HG03039 (cell line): Measurements from ENCODE around the gene RAD50.

ENCODE experiments used
- ATAC-seq: cut with Tn5 transposase; IDR thresholded peaks from one replicate; pipeline ENCODE4 v1.9.1; 2021; ENCODE audit warnings: mild to moderate bottlenecking, moderate library complexity; ENCODE audit not compliant: unreplicated experiment

RAD50 gene

GRCh38 chr5:132673488-132673887 lies 116.7 kb downstream of the RAD50 start:
- no peak for ATAC-seq

GRCh38 chr5:132673939-132674630 lies 117.3 kb downstream of the RAD50 start, which contains the start of gene IL4:
Gene IL4 (plus strand): TSS chr5:132673989. CDS start chr5:132674051, 62 bp downstream.
- no peak for ATAC-seq

- peak; percentile 78 for ATAC-seq
These were observed 118.1 kb downstream of the RAD50 start for GRCh38 chr5:132674671-132675506.

- ATAC-seq, result no peak
These were observed 119.3 kb downstream of the RAD50 start for GRCh38 chr5:132675936-132676689.

GRCh38 chr5:132677191-132677590 lies 120.4 kb downstream of the RAD50 start:
- no peak for ATAC-seq

- no peak for ATAC-seq
These were observed 121.1 kb downstream of the RAD50 start for GRCh38 chr5:132677682-132678400.

- ATAC-seq, result no peak
These were observed 122.0 kb downstream of the RAD50 start for GRCh38 chr5:132678735-132679134.

GRCh38 chr5:132679166-132679565 lies 122.4 kb downstream of the RAD50 start:
- no peak for ATAC-seq

- ATAC-seq, result no peak
These were observed 123.1 kb downstream of the RAD50 start for GRCh38 chr5:132679717-132680380.

GRCh38 chr5:132680780-132681475 lies 124.2 kb downstream of the RAD50 start:
- no peak for ATAC-seq

- no peak for ATAC-seq
These were observed 124.7 kb downstream of the RAD50 start for GRCh38 chr5:132681476-132681831.

- ATAC-seq, result no peak
These were observed 125.2 kb downstream of the RAD50 start for GRCh38 chr5:132681983-132682382.

- ATAC-seq, result no peak
These were observed 127.7 kb downstream of the RAD50 start for GRCh38 chr5:132684491-132684890.

GRCh38 chr5:132684922-132685720 lies 128.3 kb downstream of the RAD50 start:
- ATAC-seq, result no peak

- ATAC-seq, result no peak
These were observed 129.4 kb downstream of the RAD50 start for GRCh38 chr5:132686193-132686592.

- no peak for ATAC-seq
These were observed 131.2 kb downstream of the RAD50 start for GRCh38 chr5:132687995-132688394.

GRCh38 chr5:132688536-132689339 lies 132.0 kb downstream of the RAD50 start:
- no peak for ATAC-seq

GRCh38 chr5:132689513-132689912 lies 132.7 kb downstream of the RAD50 start:
- no peak for ATAC-seq
